NCI-H2227 (cell line): ENCODE data around the gene SLC26A4.

ENCODE experiments used
- DNase-seq: peaks from one replicate; lab custom pipeline; 2025; ENCODE audit not compliant: unreplicated experiment; lab: John Stamatoyannopoulos, UW

Gene SLC26A4

DNA sequence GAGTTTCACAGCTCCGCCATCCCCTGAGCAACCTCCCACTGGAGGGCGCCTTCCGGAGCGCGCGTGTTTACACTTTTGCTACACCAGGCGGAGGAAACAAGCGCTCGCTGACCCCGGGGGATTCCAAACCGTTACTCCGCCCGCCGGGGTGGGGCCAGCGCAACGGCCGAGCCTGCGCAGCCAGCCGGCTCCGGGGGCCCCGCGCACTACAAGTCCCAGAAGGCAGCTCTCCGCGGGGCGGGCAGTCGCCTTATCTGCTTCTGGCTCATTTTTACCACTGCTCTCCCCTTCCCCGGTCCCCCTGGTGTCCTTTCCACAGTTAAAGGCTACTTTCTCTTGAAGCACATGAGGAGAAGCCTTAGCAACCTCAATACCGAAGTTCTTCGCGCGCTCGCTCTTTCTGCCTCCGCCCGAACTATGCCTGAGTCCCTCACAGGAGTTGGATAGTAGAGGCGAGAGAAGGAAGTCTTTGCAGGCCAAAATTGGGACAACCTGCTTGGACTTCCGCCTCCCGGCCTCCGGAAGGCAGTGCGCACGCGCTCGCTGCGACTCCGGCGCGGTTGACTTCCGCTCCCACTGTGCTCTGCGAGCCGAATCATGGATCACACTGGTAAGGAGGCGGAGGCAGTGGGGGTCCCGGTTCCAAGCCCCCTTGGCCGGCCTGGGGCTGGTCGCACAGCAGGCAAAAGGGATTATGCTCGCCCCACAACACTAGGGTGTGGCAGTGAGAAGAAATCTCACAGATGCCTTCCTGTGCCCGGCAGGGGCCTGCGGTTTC is 83.1 kb downstream of the SLC26A4 start, which contains the start of gene CBLL1:
TSS of gene CBLL1 (plus strand) at position 576 of the 778 bp plus-strand sequence. CDS start at position 598, 22 bp downstream.
- peak; percentile 98 for DNase-seq

GRCh38 chr7:107744345-107744750 is 83.7 kb downstream of the SLC26A4 start:
- no peak for DNase-seq

- DNase-seq, result no peak
Measured at GRCh38 chr7:107746006-107746405, 85.4 kb downstream of the SLC26A4 start.

GRCh38 chr7:107751113-107751512 is 90.5 kb downstream of the SLC26A4 start:
- DNase-seq, result no peak

DNA sequence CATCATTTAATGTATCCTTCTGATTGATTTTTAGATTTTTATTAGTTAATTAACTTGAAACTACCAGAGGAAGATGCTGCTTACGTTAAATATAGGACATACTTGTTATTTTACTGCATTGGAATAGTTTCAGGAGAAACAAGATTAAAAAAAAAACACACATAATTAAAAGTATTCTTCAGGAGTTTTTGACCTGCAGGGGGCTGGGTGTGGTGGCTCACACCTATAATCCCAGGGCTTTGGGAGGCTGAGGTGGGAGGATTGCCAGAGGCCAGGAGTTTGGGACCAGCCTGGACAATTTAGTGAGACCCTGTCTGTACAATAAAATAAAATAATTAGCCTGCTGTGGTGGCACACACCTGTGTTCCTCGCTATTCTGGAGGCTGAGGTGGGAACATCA is 94.0 kb downstream of the SLC26A4 start:
- no peak for DNase-seq

GRCh38 chr7:107758667-107759066 is 98.0 kb downstream of the SLC26A4 start:
- DNase-seq, result no peak

GRCh38 chr7:107767391-107767790 is 106.8 kb downstream of the SLC26A4 start:
- no peak for DNase-seq
